IMR-90 (cell line): ENCODE measurements around the gene PHETA1. TPM values are rescaled to one million over a fixed set of nuclear protein-coding genes. Genes with fewer than 3 reads are reported as not detected.

Experiments used
- ATAC-seq: fragments of 200-7000 bp; cut with Tn5 transposase; 2 replicates; pipeline ENCODE4 v1.9.1; 2020; ENCODE audit warnings: low read depth, mild to moderate bottlenecking, moderate library complexity
- BruUV-seq: library from RNA; stranded (reverse); fragments of 400-500 nt; replicated peaks from 2 replicates; lab custom pipeline; 2021; lab: Mats Ljungman, UMichigan
- CTCF ChIA-PET: fragments of 300-600 bp; formaldehyde crosslinking; extraction: SDS; loops from one replicate; lab custom pipeline; 2021; ENCODE audit warnings: antibody characterized with exemption; lab: Yijun Ruan, JAX
- POLR2A ChIA-PET: fragments of 300-600 bp; sonication (Branson Sonifier 250); formaldehyde crosslinking; loops from one replicate; lab custom pipeline; 2022; ENCODE audit warnings: antibody characterized with exemption; ENCODE audit not compliant: unreplicated experiment; lab: Charles Lee
- DNase-seq: peaks from one replicate; pipeline ENCODE4 v3.0.0; 2013
- H2AFZ ChIP-seq: replicated peaks from 2 replicates; pipeline ENCODE3; 2013; ENCODE audit warnings: low read length, mild to moderate bottlenecking; ENCODE audit not compliant: poor library complexity
- H2AK5ac ChIP-seq: 2 replicates; pipeline ENCODE4 v1.6.1; 2013; ENCODE audit warnings: low read depth, low read length, inconsistent platforms
- H2AK9ac ChIP-seq: replicated peaks from 2 replicates; pipeline ENCODE3; 2013; ENCODE audit warnings: mild to moderate bottlenecking, low read depth, low read length, moderate library complexity; ENCODE audit not compliant: poor library complexity
- H2BK120ac ChIP-seq: 2 replicates; pipeline ENCODE4 v1.6.1; 2013; ENCODE audit warnings: low read depth, low read length, inconsistent platforms
- H2BK15ac ChIP-seq: 3 replicates; pipeline ENCODE4 v1.6.1; 2013; ENCODE audit warnings: low read depth, low read length, inconsistent platforms
- H2BK20ac ChIP-seq: 2 replicates; pipeline ENCODE4 v1.6.1; 2013; ENCODE audit warnings: low read depth, mild to moderate bottlenecking, inconsistent platforms, low read length, moderate library complexity
- H2BK5ac ChIP-seq: 2 replicates; pipeline ENCODE4 v1.6.1; 2013; ENCODE audit warnings: mild to moderate bottlenecking, low read depth, low read length, inconsistent platforms; ENCODE audit not compliant: poor library complexity, severe bottlenecking
- H3K14ac ChIP-seq: replicated peaks from 2 replicates; pipeline ENCODE4 v1.6.1; 2013; ENCODE audit warnings: low read depth, low read length, inconsistent platforms
- H3K18ac ChIP-seq: 2 replicates; pipeline ENCODE4 v1.6.1; 2013; ENCODE audit warnings: low read depth, low read length, control low read depth
- H3K23ac ChIP-seq: 2 replicates; pipeline ENCODE4 v1.6.1; 2013; ENCODE audit warnings: low read depth, low read length, inconsistent platforms
- H3K27ac ChIP-seq: 2 replicates; pipeline ENCODE4 v1.5.1; 2013; ENCODE audit warnings: mild to moderate bottlenecking, control low read depth, low read length; ENCODE audit not compliant: insufficient read depth
- H3K27me3 ChIP-seq: 2 replicates; pipeline ENCODE4 v1.6.1; 2013; ENCODE audit warnings: low read length; ENCODE audit not compliant: control insufficient read depth, insufficient read depth
- H3K36me3 ChIP-seq: 2 replicates; pipeline ENCODE4 v1.6.1; 2013; ENCODE audit warnings: low read length, mixed read lengths; ENCODE audit not compliant: control insufficient read depth, insufficient read depth
- H3K4ac ChIP-seq: 2 replicates; pipeline ENCODE4 v1.6.1; 2013; ENCODE audit warnings: low read depth, low read length, inconsistent platforms
- H3K4me1 ChIP-seq: 2 replicates; pipeline ENCODE4 v1.6.1; 2013; ENCODE audit warnings: low read length, mixed read lengths; ENCODE audit not compliant: control insufficient read depth, insufficient read depth
- H3K4me2 ChIP-seq: 2 replicates; pipeline ENCODE4 v1.6.1; 2013; ENCODE audit warnings: low read depth, mild to moderate bottlenecking, control low read depth, low read length, moderate library complexity
- H3K4me3 ChIP-seq: 2 replicates; pipeline ENCODE4 v1.5.1; 2013; ENCODE audit warnings: low read depth, mild to moderate bottlenecking, control low read depth, low read length, moderate library complexity; ENCODE audit not compliant: insufficient read depth
- H3K56ac ChIP-seq: 2 replicates; pipeline ENCODE4 v1.6.1; 2013; ENCODE audit warnings: low read length, inconsistent platforms; ENCODE audit not compliant: insufficient read depth; ENCODE audit errors: extremely low read depth
- H3K79me1 ChIP-seq, 2 experiments: 2 replicates each; pipeline ENCODE4 v1.6.1; 2013; ENCODE audit warnings: low read length in 2 of 2, inconsistent platforms in 1 of 2, low read depth in 1 of 2
- H3K9ac ChIP-seq: 2 replicates; pipeline ENCODE4 v1.6.1; 2013; ENCODE audit warnings: low read depth, low read length, control low read depth
- H3K9me1 ChIP-seq: 2 replicates; pipeline ENCODE4 v1.6.1; 2013; ENCODE audit warnings: low read length, inconsistent platforms; ENCODE audit not compliant: insufficient read depth
- H3K9me3 ChIP-seq: 2 replicates; pipeline ENCODE4 v1.6.1; 2013; ENCODE audit warnings: low read length; ENCODE audit not compliant: control insufficient read depth, insufficient read depth
- H4K20me1 ChIP-seq: 2 replicates; pipeline ENCODE4 v1.6.1; 2013; ENCODE audit warnings: low read length, inconsistent platforms; ENCODE audit not compliant: insufficient read depth
- H4K5ac ChIP-seq: 2 replicates; pipeline ENCODE4 v1.6.1; 2013; ENCODE audit warnings: mild to moderate bottlenecking, low read depth, low read length, control low read depth
- H4K8ac ChIP-seq, 2 experiments: 2 replicates each; pipeline ENCODE4 v1.6.1; 2013; ENCODE audit warnings: low read depth in 2 of 2, low read length in 2 of 2, control low read depth in 1 of 2, inconsistent platforms in 1 of 2
- H4K91ac ChIP-seq: 2 replicates; pipeline ENCODE4 v1.6.1; 2013; ENCODE audit warnings: low read depth, low read length, inconsistent platforms; ENCODE audit not compliant: insufficient read depth
- BHLHE40 ChIP-seq: fragments of 150-350 bp; IDR thresholded peaks from 2 replicates; pipeline ENCODE4 v1.6.1; 2016; ENCODE audit warnings: mild to moderate bottlenecking, low read depth, low read length
- CEBPB ChIP-seq: IDR thresholded peaks from 2 replicates; pipeline ENCODE4 v1.6.1; 2012; ENCODE audit warnings: low read depth, low read length, improper control_type of control experiment
- CHD1 ChIP-seq: IDR thresholded peaks from 2 replicates; pipeline ENCODE4 v1.6.1; 2012; ENCODE audit warnings: low read depth, low read length, improper control_type of control experiment
- ELK1 ChIP-seq: fragments of 150-350 bp; IDR thresholded peaks from 2 replicates; pipeline ENCODE4 v1.6.1; 2016; ENCODE audit warnings: low read depth, mild to moderate bottlenecking, low read length, moderate library complexity, borderline replicate concordance
- FOS ChIP-seq: fragments of 150-350 bp; IDR thresholded peaks from 2 replicates; pipeline ENCODE4 v1.6.1; 2016; ENCODE audit warnings: low read depth, low read length
- MAFK ChIP-seq: IDR thresholded peaks from 2 replicates; pipeline ENCODE4 v1.6.1; 2012; ENCODE audit warnings: low read depth, low read length, improper control_type of control experiment
- MAZ ChIP-seq: IDR thresholded peaks from 2 replicates; pipeline ENCODE4 v1.6.1; 2012; ENCODE audit warnings: low read depth, mild to moderate bottlenecking, low read length, improper control_type of control experiment, moderate library complexity, borderline replicate concordance
- MXI1 ChIP-seq: IDR thresholded peaks from 2 replicates; pipeline ENCODE4 v1.6.1; 2012; ENCODE audit warnings: low read depth, mild to moderate bottlenecking, low read length, moderate library complexity, borderline replicate concordance
- NFE2L2 ChIP-seq: fragments of 150-350 bp; IDR thresholded peaks from 2 replicates; pipeline ENCODE4 v1.6.1; 2016; ENCODE audit warnings: low read depth, mild to moderate bottlenecking, low read length
- POLR2A ChIP-seq: IDR thresholded peaks from 2 replicates; pipeline ENCODE4 v1.6.1; 2012; ENCODE audit warnings: mild to moderate bottlenecking, low read depth, low read length
- RAD21 ChIP-seq: IDR thresholded peaks from 2 replicates; pipeline ENCODE4 v1.6.1; 2012; ENCODE audit warnings: low read length, improper control_type of control experiment
- RCOR1 ChIP-seq: IDR thresholded peaks from 2 replicates; pipeline ENCODE4 v1.6.1; 2012; ENCODE audit warnings: mild to moderate bottlenecking, low read length, improper control_type of control experiment; ENCODE audit not compliant: insufficient replicate concordance
- RFX5 ChIP-seq: IDR thresholded peaks from 2 replicates; pipeline ENCODE4 v1.8.0; 2012; ENCODE audit warnings: low read depth, mild to moderate bottlenecking, low read length, moderate library complexity
- SMC3 ChIP-seq: fragments of 150-350 bp; IDR thresholded peaks from 2 replicates; pipeline ENCODE4 v1.6.1; 2016; ENCODE audit warnings: low read depth, mild to moderate bottlenecking, antibody characterized with exemption, low read length, moderate library complexity
- USF2 ChIP-seq: fragments of 150-350 bp; IDR thresholded peaks from 2 replicates; pipeline ENCODE4 v1.6.1; 2017; ENCODE audit warnings: mild to moderate bottlenecking, antibody characterized with exemption, low read length, low read depth
- WGBS, 2 experiments: methylation state at CpG; one replicate each; pipeline versions ENCODE4 v1.1.5 to v1.1.7; 2013; ENCODE audit warnings: missing lambda C conversion rate in 2 of 2; ENCODE audit not compliant: insufficient read length in 1 of 2; ENCODE audit errors: extremely low coverage in 2 of 2; 5-methylcytosine and 5-hydroxymethylcytosine counted together
- dilution Hi-C: fragments of 300-500 bp; cut with HindIII; formaldehyde crosslinking; loops from one replicate; pipeline ENCODE4 v1.14.3; 2018; ENCODE audit warnings: low sequenced_read_pairs; ENCODE audit not compliant: unreplicated experiment
- in situ Hi-C: fragments of 300-500 bp; cut with MboI; formaldehyde crosslinking; loops from 3 replicates; pipeline ENCODE4 v1.14.3; 2019; ENCODE audit warnings: low sequenced_read_pairs, inconsistent platforms, mixed read lengths
- intact Hi-C: fragments of 100-400 bp; cut with micrococcal nuclease; formaldehyde crosslinking; loops from 2 replicates; pipeline ENCODE4 v1.10.0; 2022
- polyA plus RNA-seq, 3 experiments: library from polyadenylated mRNA; depleted of rRNA; stranded (reverse); fragments of >200 nt; gene quantifications; 2 replicates each; pipeline ENCODE4 v1.2.3, GENCODE V29; 2012; ENCODE audit warnings: low replicate concordance in 1 of 3
- total RNA-seq: library from RNA; depleted of rRNA; stranded (reverse); fragments of >200 nt; gene quantifications from 2 replicates; pipeline ENCODE4 v1.2.3, GENCODE V29; 2012
- TF ChIP-seq, protein P1 (sequence below): conservative IDR thresholded peaks from 2 replicates; pipeline ENCODE4 v1.5.1; 2012; ENCODE audit warnings: mild to moderate bottlenecking, low read depth, low read length, improper control_type of control experiment

Gene PHETA1
- total and polyA plus RNA-seq, 2 of the 4 experiments (the other 2 are of a cell fraction) = 3.2 to 6.6 TPM

GRCh38 chr12:111321317-111321716 is 47.6 kb downstream of the PHETA1 start:
- H3K27ac ChIP-seq = no peak overlapping the region
- intact Hi-C loops (no loop called here), in situ Hi-C loops (no loop called here), dilution Hi-C loops (no loop called here)
- no peak overlapping the region for H3K56ac ChIP-seq
- H3K79me1 ChIP-seq = no peaks in the 10 kb centered on the region
- no CpG with 5 or more reads among the region's 5 CpGs for WGBS, 2 experiments
- ChIA-PET CTCF (no interaction called here), POLR2A (no interaction called here)
- no peaks in the 10 kb centered on the region for H3K9me3 ChIP-seq
- no peak overlapping the region for H4K91ac ChIP-seq
- ATAC-seq = no peak
- DNase-seq = no peak
- no peaks in the 10 kb centered on the region for H3K36me3 ChIP-seq
- no peak overlapping the region for H2AFZ ChIP-seq
- no peak overlapping the region for H2BK15ac ChIP-seq
- no peak overlapping the region for H3K4ac ChIP-seq
- H2BK120ac ChIP-seq = no peak overlapping the region
- no peak overlapping the region for H3K4me2 ChIP-seq
- no peaks in the 10 kb centered on the region for H3K9me1 ChIP-seq
- peaks cover 4% of the 10 kb centered on the region; the same call in 1 of the 2 replicates for H3K27me3 ChIP-seq
- H4K5ac ChIP-seq = no peak overlapping the region
- H2AK9ac ChIP-seq = no peak overlapping the region
- no peak overlapping the region for H2AK5ac ChIP-seq
- no peaks in the 10 kb centered on the region for H4K20me1 ChIP-seq
- no peak overlapping the region for H2BK5ac ChIP-seq
- H2BK20ac ChIP-seq = no peak overlapping the region
- H3K23ac ChIP-seq = no peak overlapping the region
- TF ChIP-seq FOS = no peak
- TF ChIP-seq ELK1 = no peak
- TF ChIP-seq BHLHE40 = no peak
- no peak for TF ChIP-seq MAZ
- no peak for TF ChIP-seq CEBPB
- no peak for TF ChIP-seq USF2
- TF ChIP-seq, protein P1, sequence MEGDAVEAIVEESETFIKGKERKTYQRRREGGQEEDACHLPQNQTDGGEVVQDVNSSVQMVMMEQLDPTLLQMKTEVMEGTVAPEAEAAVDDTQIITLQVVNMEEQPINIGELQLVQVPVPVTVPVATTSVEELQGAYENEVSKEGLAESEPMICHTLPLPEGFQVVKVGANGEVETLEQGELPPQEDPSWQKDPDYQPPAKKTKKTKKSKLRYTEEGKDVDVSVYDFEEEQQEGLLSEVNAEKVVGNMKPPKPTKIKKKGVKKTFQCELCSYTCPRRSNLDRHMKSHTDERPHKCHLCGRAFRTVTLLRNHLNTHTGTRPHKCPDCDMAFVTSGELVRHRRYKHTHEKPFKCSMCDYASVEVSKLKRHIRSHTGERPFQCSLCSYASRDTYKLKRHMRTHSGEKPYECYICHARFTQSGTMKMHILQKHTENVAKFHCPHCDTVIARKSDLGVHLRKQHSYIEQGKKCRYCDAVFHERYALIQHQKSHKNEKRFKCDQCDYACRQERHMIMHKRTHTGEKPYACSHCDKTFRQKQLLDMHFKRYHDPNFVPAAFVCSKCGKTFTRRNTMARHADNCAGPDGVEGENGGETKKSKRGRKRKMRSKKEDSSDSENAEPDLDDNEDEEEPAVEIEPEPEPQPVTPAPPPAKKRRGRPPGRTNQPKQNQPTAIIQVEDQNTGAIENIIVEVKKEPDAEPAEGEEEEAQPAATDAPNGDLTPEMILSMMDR = no peak
- no peak for TF ChIP-seq MXI1
- no peak for TF ChIP-seq RAD21
- TF ChIP-seq RFX5 = no peak
- TF ChIP-seq POLR2A = no peak
- no peak for TF ChIP-seq CHD1
- no peak for TF ChIP-seq MAFK
- TF ChIP-seq SMC3 = no peak
- TF ChIP-seq NFE2L2 = no peak
- no peak for TF ChIP-seq RCOR1
- no peaks in the 10 kb centered on the region for H3K4me1 ChIP-seq
- no peak overlapping the region for H3K9ac ChIP-seq
- BruUV-seq = no TSS peak
- no peak overlapping the region for H3K4me3 ChIP-seq
- H3K18ac ChIP-seq = no peak overlapping the region
- no peak overlapping the region for H4K8ac ChIP-seq
- no peak overlapping the region for H3K14ac ChIP-seq
